Measurements from ENCODE around the gene HM13. TPM values are rescaled to one million over a fixed set of nuclear protein-coding genes. Genes with fewer than 3 reads are reported as not detected.
A peak's percentile ranks its signal among the peaks of the same experiment; 100 is the strongest.

Gene HM13
- total and polyA plus RNA-seq, 9 of the 15 experiments (the other 6 are each of a cell fraction or from before 2014, with no cell fraction given): 7.7 to 136 (median 74.5) TPM

- TF ChIP-seq SFPQ (IDR thresholded peaks at IDR 0.05; ENCODE audit: low read depth, low read length): no peak
- no peak for TF ChIP-seq RBFOX2 (IDR thresholded peaks at IDR 0.05; ENCODE audit: low read depth, low read length)
- TF ChIP-seq CBX1 (IDR thresholded peaks at IDR 0.05; ENCODE audit: low read depth): peak; percentile 76; the same call in 1 of the 2 replicates
- TF ChIP-seq MEIS2 (IDR thresholded peaks at IDR 0.05; ENCODE audit: partially characterized antibody): peak; percentile 93
- TF ChIP-seq RCOR1 (IDR thresholded peaks at IDR 0.05; ENCODE audit: borderline replicate concordance in 1 of 2, low read depth in 2 of 2, low read length in 2 of 2): peak in 1 of 2 experiments; percentile 41; a peak in 1 of 4 replicates
- no peak for TF ChIP-seq PBX2 (CRISPR knock-in tag; IDR thresholded peaks at IDR 0.05; ENCODE audit: low read depth)
- TF ChIP-seq PBX2 (tag; conservative IDR thresholded peaks at IDR 0.05; ENCODE audit: low read depth): peak; percentile 75
- TF ChIP-seq TBP (optimal IDR thresholded peaks at IDR 0.05; ENCODE audit: low read depth, low read length): peak; percentile 77
- peak; percentile 99 for TF ChIP-seq SMAD4 (CRISPR knock-in tag; conservative IDR thresholded peaks at IDR 0.05)
- peak; percentile 38; the same call in 1 of the 2 replicates for TF ChIP-seq SMARCA4 (IDR thresholded peaks at IDR 0.05)
- TF ChIP-seq MAFK (IDR thresholded peaks at IDR 0.05; ENCODE audit: low read length): 0 out of 2 replicates have a peak, but pooled peaks have one; percentile 11
- peak; percentile 94 for TF ChIP-seq JUN (IDR thresholded peaks at IDR 0.05; ENCODE audit: borderline replicate concordance, low read depth, low read length)
- 0 out of 2 replicates have a peak, but pooled peaks have one; percentile 36 for TF ChIP-seq JUN (CRISPR knock-in tag; IDR thresholded peaks at IDR 0.05; ENCODE audit: borderline replicate concordance)
- peak; percentile 38; the same call in 1 of the 2 replicates for TF ChIP-seq TCF3 (CRISPR knock-in tag; IDR thresholded peaks at IDR 0.05)
- no peak for TF ChIP-seq IFI16 (CRISPR knock-in tag; IDR thresholded peaks at IDR 0.05)
- TF ChIP-seq ATF2 (CRISPR knock-in tag; IDR thresholded peaks at IDR 0.05): peak; percentile 96
- no peak; the same call in 1 of the 2 replicates for TF ChIP-seq GATAD2B (IDR thresholded peaks at IDR 0.05; ENCODE audit: borderline replicate concordance)
- peak; percentile 96 for TF ChIP-seq HMGN3 (IDR thresholded peaks at IDR 0.05; ENCODE audit: borderline replicate concordance, extremely low read depth, insufficient read length, low read depth, low read length)
- no peak for TF ChIP-seq ZNF57 (CRISPR knock-in tag; IDR thresholded peaks at IDR 0.05)
- TF ChIP-seq SAP30 (IDR thresholded peaks at IDR 0.05; ENCODE audit: borderline replicate concordance, insufficient read depth, low read depth, low read length, poor library complexity, severe bottlenecking): peak; percentile 36
- TF ChIP-seq ZNF707 (CRISPR knock-in tag; conservative IDR thresholded peaks at IDR 0.05): no peak
- peak; percentile 87 for TF ChIP-seq EP300 (IDR thresholded peaks at IDR 0.05; ENCODE audit: low read length)
Observed at GRCh38 chr20:31603822-31604566, 89.8 kb downstream of the HM13 start (continued).
